ENCODE data around the gene ATRNL1.

- TF ChIP-seq CTCF (IDR thresholded peaks at IDR 0.05; ENCODE audit: low read depth, low read length) (no peak), EZH2phosphoT487 (IDR thresholded peaks at IDR 0.05; ENCODE audit: low read depth) (no peak)
These were observed 25.2 kb downstream of the ATRNL1 start for GRCh38 chr10:115118346-115118745.
